HG02938 (cell line): ENCODE data around the gene METTL21C.

Experiments used
- ATAC-seq: cut with Tn5 transposase; IDR thresholded peaks from one replicate; pipeline ENCODE4 v1.9.1; 2021; ENCODE audit warnings: mild to moderate bottlenecking, moderate library complexity; ENCODE audit not compliant: unreplicated experiment

The METTL21C gene

GRCh38 chr13:102694937-102695336 is at the start of gene METTL21C:
Gene METTL21C, minus strand, starts transcription at chr13:102695044. Its CDS starts 546 bp downstream, at chr13:102694498.
- ATAC-seq = no peak

- no peak for ATAC-seq
These were observed 47.7 kb upstream of the METTL21C start for GRCh38 chr13:102742506-102742905.

- ATAC-seq = no peak
These were observed 47.3 kb upstream of the METTL21C start for GRCh38 chr13:102742101-102742500.

GRCh38 chr13:102729560-102730270 is 34.9 kb upstream of the METTL21C start:
- no peak for ATAC-seq

DNA sequence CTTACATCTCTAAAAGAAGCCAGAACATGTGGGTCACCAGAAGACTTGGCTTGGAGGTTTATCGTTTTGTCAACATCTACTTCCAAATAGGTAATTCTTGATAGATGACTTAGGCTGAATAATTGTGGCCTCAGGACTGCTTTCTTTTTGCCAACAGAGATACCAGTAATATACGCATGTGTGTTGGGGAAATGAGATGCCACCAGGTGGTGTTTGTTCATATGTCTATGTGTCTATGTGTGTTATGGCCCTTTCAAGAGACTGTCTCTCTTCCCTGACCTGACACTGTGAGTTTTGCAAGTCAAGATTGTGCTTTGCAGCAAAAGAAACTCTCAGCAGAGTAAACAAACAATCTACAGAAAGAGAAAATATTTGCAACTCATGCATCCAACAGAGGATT is 31.6 kb upstream of the METTL21C start:
- ATAC-seq = peak; percentile 48

- ATAC-seq = no peak
These were observed 30.1 kb upstream of the METTL21C start for GRCh38 chr13:102724923-102725322.

DNA sequence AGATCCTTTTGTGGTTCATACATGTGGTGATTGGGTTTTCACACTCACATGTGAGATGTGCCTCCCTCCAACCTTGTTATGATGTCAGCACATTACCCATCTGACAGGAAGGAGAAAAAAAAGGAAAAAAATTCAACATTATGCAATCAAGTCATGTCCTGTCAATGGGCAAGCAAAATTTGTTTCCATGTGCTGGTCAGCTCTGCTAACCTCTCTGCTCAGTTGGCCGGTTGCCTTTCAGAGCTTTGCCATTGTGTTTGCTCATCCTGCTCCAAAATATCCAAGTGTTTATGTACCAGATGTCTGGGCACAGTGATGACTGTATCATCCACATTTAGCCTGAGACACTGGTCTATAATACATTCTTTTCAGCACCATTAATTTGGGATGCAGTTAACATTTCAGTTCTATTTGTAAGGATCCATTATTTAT is 27.0 kb upstream of the METTL21C start:
- no peak for ATAC-seq

GRCh38 chr13:102718746-102719145 is 23.9 kb upstream of the METTL21C start:
- ATAC-seq = no peak

GRCh38 chr13:102715447-102715846 is 20.6 kb upstream of the METTL21C start:
- no peak for ATAC-seq

GRCh38 chr13:102710261-102710679 is 15.4 kb upstream of the METTL21C start:
- no peak for ATAC-seq

- no peak for ATAC-seq
These were observed 14.7 kb upstream of the METTL21C start for GRCh38 chr13:102709536-102709935.

DNA sequence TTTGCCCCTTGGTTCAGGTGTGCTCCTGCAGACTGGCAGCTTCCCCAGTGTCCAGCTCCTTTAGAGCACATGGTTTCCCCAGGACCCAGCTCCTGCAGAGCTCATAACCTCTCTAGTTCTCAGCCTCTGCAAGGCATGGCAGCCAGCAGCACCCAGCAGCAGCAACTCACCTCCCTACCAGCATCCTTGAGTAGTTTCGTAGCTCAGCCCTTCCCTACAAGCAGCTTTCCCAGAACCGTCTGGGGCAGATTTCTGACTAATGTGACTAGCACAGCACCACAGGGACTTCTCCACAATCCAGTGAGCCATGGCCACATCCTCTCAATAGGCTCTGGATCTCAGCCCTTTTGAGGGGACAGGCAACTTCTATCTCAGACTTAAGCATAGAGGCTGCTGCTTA is 14.1 kb upstream of the METTL21C start:
- no peak for ATAC-seq

GRCh38 chr13:102708211-102708610 is 13.4 kb upstream of the METTL21C start:
- ATAC-seq = no peak

- no peak for ATAC-seq
These were observed 12.6 kb upstream of the METTL21C start for GRCh38 chr13:102707467-102707866.

- ATAC-seq = no peak
These were observed 9.6 kb upstream of the METTL21C start for GRCh38 chr13:102704238-102705058.

- no peak for ATAC-seq
These were observed 8.8 kb upstream of the METTL21C start for GRCh38 chr13:102703726-102704035.

GRCh38 chr13:102702965-102703725 is 8.3 kb upstream of the METTL21C start:
- ATAC-seq = no peak

DNA sequence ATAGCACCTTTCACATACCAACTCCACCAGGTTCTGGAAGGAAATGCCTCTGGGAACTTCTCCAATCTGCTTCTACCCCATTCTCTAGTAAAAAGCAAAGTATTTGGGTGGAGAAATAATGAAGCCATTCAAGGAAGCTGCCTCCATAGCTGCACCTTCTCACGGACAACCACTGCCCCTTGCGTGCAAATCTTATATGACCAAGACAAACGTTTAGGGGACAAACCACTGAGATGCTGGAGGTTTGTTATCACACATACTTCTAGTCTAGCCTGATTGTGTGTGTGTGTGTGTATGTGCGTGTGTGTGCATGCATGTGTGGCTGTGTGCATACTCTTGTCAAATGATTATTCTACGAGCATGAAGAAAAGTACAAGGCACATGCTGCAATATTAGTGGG is 6.5 kb upstream of the METTL21C start:
- ATAC-seq = no peak

DNA sequence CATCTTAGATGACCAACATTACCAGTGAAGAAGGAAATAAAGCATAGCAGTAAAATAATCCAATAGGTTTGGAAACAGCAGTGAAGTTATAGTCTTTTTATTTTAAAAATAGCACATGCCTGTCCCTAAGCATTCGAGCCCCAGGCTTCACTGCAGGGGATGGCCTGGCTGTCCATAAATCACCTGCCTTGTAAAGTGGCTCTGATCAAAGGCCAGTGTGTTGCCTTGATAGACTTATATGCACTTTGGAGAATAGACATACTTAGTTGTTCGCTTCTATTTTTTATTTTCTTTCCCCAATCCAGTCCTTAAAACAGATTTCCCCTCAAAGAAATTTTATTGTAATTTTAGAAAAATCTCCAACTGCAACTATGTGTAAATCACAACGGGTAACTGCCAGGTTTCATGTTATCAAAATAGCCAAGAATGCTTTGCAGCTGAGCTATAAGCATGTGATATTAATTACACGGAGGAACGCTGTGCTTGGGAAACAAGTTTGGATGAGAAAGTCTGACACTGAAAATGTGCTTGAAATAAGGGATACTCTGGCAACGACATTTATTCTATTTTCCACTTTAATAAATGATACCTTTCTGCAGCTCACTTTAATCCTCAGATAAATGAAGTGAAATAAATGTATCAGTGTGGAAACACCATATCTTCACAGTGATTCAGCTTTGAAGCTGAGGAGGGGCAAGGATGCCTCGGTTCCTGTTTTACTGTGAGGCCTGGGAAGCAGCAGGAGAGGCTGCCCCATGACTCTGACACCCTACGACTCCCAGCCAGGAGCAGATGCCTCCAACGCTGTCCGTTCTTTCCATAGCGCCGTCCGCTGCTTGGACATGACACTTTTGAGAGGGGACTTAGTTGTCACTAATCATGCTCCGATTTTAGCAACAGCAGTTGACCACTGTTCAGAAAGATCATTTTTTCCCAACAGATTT is 5.5 kb upstream of the METTL21C start:
- ATAC-seq = no peak

DNA sequence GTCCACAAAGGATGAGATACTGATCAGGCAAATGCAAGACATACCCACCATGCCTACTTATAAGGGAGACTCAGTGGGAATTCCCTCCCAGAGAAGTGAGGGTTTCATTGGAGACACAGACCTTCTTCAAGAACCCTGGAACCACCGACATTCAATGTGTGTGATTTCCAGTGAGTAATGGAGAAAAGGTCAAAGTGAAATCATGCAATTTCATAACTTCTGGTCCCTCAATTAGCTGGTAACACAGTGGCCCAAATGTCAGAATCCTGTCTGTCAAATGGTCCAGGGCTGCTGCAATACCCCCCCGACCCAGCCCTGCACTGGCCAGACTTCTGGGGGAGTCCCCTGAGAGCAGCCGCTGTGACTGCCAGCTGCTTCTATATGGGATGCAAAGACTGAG is 4.7 kb upstream of the METTL21C start:
- no peak for ATAC-seq

GRCh38 chr13:102698649-102698980 is 3.8 kb upstream of the METTL21C start:
- ATAC-seq = no peak
